Measurements from ENCODE around the gene TMEM132C. TPM values are rescaled to one million over a fixed set of nuclear protein-coding genes. Genes with fewer than 3 reads are reported as not detected.

The TMEM132C gene
- total and polyA plus RNA-seq, 2 of the 8 experiments (the other 6 are each of a cell fraction or from before 2014, with no cell fraction given): 0.23 to 0.76 TPM

DNA sequence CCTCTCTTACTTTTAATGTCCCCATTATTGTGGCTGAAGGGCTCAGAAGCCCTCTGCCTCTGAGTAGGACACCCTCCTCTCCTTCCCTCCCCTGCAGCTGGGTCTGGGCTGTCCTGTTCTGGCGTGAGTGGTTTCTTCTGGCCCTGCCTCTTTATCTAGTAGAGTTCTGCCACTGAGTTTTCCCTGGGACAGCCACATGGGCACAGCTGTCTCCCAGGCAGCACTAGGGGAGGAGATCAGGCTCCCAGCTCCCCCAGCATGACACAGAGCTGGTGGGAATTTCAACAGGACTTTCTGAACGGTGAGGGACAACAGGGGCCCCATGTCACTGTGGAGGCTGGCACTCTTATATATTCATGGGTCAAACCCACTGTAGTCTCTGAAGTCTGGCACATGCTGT, 21.4 kb downstream of the TMEM132C start (continued):
- TF ChIP-seq RNF2 (IDR thresholded peaks at IDR 0.05; ENCODE audit: borderline replicate concordance, low read depth, low read length, missing control alignments, poor library complexity, severe bottlenecking) (no peak), TAF1 (IDR thresholded peaks at IDR 0.05; ENCODE audit: low read depth, low read length) (no peak), RXRA (IDR thresholded peaks at IDR 0.05; ENCODE audit: insufficient read depth, low read depth, low read length) (no peak)
